Posterior cingulate gyrus (tissue), 11 donors: ENCODE measurements around the gene RGS14.

Experiments
- DNase-seq, 10 donors: peaks; one replicate each; pipeline versions ENCODE4 v3.0.0 to v3.0.0-alpha.2; 2020 to 2021; ENCODE audit warnings: mixed read lengths in 3 of 10
- intact Hi-C: fragments of 100-400 bp; cut with DNase I; formaldehyde crosslinking; loops from one replicate; pipeline ENCODE4 v1.15.1; 2023

The RGS14 gene, protein sequence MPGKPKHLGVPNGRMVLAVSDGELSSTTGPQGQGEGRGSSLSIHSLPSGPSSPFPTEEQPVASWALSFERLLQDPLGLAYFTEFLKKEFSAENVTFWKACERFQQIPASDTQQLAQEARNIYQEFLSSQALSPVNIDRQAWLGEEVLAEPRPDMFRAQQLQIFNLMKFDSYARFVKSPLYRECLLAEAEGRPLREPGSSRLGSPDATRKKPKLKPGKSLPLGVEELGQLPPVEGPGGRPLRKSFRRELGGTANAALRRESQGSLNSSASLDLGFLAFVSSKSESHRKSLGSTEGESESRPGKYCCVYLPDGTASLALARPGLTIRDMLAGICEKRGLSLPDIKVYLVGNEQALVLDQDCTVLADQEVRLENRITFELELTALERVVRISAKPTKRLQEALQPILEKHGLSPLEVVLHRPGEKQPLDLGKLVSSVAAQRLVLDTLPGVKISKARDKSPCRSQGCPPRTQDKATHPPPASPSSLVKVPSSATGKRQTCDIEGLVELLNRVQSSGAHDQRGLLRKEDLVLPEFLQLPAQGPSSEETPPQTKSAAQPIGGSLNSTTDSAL

DNA sequence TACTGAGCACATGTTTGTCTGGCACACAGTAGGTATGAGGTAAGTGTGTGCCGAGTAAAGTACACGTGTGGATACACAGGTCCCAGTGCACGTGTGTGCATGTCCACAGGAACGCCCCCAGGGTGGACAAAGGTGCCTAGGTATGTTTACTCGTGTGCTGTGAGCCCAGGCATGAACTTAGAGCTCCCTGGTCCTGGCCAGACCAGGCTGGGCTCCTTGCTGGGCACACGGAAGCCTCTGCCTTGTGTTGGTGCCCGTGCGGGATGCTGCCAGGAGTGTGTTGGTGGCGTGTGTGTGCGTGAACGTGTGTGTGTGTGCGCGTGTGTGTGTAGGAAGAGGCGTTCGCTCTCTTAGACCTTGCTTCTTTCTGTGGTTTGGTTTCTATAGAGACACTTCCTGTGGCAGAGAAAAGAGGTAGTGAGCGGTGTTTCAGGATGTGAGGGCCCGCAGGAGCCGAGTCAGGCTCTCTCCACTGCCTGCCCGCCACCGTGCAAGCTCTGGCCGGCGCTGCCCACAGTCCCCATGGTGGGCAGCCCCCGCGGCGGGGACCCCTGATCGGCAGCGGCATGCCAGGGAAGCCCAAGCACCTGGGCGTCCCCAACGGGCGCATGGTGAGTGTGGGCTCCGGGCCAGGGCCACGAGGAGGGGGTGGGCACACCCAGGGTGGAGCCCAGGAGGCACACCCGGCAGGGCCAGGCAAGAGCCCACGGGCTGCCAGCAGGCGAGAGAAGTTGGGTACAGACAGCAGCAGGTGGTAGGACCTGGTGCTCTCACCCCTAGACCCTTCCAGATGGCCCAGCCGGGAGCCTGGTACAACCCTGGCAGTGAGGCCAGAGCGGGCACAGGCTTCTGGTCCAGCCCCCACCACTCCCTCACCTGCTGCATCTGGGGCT is at the start of gene RGS14:
TSS of gene RGS14 (plus strand) at position 466 of the 893 bp plus-strand sequence. CDS start at position 567, 101 bp downstream.
- intact Hi-C loops, result no loop called here
- peak in 2 of 10 donors; percentile 77 to 81 for DNase-seq

DNA sequence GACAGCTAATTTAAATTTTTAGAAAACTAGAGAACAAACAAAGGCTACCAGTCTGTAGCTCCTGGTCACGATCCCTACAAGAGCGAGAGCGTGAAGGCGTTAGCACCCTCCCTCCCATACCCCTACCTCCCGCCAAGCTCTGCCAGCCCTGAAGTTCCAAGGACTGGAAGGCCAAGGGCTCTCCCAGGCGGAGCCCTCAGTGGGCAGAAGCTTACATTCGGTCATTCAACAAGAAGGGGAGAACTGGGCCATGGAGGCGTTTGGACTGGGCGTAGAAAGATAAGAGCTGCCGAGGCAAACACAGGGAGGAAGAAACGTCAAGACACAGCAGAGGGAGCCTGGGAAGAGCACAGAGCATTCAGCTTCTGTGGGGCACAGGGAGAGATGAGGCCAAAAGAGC is 49.0 kb upstream of the RGS14 start:
- peak in 2 of 10 donors; percentile 54 to 70 for DNase-seq
- intact Hi-C loops, result no loop called here

DNA sequence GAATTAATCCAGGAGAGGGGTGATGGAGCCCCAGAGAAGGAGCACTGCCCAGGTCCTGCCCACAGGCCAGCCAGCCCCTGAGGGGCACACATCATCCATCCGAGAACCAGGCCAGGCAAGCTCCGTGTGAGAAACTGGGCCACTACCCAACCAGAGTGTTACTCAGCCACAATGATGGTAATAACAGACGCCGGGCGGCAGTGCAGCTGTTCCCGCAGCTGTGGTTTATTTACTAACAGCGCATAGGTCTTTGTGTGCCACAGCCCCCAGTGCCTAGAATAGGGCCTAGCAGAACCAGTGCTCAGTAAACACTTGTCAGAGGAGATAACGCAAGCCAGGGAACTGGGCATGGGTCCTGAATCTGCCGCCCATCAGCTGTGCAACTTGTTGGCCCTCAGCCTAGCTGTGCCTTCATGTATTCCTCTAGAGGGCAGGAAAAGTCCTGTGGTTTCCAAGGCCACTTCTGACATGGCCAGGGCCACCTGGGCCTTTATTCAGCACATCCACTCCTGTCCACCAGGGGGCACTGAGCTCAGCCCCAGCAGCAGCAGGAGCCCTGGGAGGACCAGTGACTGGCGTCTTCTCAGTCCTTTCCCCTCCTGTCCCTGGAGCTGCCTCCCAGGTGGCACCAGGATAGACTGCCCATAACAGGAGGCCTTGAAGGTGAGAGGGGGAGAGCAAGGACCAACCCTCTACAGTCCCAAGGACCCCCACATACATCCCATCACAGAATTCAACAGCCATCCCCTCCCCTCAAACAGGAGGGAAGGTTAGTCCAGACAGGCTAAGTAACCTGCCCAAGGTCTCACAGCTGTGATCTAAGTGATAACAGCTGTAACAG is 48.2 kb upstream of the RGS14 start:
- intact Hi-C loops, result loop anchor here (10.0 kb wide), 1 partner anchor 145 kb away; no protein-coding TSS in a partner anchor

DNA sequence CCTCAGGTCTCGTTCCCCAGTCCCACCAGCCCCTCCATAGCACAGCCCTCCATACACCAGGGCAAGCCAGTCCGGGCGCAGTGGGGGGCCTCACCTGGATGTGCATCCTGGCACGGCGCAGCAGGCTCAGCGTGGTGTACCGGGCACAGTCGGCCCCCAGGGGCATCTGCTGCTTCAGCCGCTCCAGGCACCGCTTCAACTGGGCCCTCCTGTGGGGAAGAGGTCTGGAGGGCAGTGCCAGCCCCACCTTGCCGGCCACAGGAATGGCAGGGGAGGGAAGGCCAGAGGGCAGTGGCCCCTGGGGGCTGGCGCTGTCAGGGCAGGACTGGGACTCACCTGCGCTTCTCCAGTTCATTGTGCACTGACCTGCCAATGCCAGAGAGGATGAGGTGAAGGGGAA is 47.4 kb upstream of the RGS14 start:
- peak in 3 of 10 donors; percentile 66 to 79 (median 74) for DNase-seq
- intact Hi-C loops, result loop anchor here (10.0 kb wide), 1 partner anchor 144 kb away; no protein-coding TSS in a partner anchor

More for the DNA sequence above, 48.2 kb upstream of the RGS14 start:
- peak in 7 of 10 donors; percentile 27 to 93 (median 69) for DNase-seq

DNA sequence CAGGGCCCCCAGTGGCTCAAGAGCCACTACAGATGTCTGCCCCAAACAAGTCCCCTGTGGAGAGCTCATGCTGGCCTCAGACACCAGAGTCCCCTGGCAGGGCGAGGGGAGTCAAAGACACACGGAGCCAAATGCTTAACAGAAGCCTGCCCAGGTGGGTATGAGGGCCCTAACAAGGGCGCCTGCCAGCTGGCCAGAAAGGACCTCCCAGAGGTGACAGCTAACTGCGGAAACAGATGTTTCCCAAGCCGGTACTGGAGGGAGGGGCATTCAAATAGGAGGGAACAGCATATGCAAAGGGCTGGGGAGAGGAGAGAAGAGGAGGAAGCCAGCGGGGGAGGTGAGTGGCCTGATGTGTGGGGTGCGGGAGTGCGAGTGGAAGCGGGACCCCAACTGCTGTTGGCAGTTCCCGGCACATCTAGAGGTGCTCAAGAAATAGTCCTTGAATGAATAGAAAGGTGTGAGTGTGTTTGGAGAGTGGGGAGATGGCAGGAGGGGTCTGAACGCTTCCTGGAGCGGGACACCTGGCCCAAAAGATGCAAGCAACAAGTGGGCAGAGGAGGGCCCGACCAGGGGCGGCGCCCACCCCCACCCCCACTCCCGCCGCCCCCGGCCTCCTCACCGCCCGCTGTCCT is 46.9 kb upstream of the RGS14 start:
- intact Hi-C loops, result loop anchor here (10.0 kb wide), 1 partner anchor 144 kb away; no protein-coding TSS in a partner anchor
- DNase-seq, result peak in 2 of 10 donors; percentile 50 to 62

DNA sequence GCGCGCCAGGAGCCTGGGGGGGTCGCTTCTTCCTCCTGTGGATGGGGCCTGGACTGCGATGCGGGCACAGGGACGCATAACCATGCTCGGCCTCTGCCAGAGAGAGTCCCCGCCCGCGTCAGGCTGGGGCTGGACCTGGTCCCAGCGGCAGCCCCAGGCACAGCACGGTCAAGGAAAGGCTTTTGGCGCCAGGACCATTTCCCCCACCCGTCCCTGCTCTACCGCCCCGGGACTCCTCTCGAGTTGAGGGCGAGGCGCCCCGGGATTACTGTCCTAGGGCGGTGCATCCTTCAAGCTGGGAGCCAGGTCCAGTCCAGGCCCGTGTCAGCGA is 46.4 kb upstream of the RGS14 start:
- peak in 2 of 10 donors; percentile 56 to 75 for DNase-seq

DNA sequence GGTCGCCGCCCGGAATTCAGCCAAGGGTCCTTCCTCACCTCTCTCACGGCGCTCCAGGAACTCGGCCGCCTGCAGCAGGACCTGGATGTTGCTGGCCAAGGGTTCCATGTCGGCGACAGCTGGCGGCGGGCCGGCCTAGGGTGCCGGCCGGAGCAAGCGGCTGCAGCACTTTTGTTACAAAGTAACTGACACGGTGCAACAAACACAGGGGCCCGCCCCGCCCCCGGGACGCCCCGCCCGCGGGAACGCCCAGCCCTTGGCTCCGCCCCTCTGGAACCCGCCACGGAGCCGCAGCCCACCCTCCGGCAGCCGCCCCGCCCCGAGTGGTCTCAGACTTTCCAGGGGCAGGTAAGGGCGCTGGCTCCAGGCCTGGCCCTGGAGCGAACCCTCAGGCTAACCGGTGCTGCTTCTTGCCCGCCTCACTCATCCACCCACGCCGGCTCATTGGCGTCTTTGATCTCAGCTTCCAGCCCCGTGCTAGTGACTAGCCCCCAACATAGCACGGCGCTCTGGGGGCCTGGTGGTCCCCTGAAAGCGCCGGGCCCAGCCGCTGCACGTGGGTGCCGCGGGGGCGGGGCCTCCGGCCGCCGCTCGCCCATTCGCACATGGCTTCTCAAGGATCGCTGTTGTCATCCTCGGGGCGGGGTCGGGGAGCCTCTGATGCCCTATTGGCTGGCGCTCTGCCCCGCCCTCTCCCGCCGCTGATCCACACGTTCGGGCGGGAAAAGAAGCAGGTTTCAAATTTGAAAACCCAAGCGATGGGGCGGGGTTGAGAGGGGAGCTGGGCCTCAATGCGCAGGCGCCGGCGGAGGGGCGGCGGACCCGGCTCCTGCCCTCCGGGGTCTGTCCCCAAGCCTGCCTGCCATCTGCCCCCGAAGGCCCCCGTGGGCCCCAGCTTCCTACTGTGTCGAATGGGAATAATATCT is 45.7 kb upstream of the RGS14 start, which contains the start of gene MXD3:
TSS of gene MXD3 (minus strand) at position 176 of the 926 bp plus-strand sequence. CDS start at position 108, 68 bp downstream.
- DNase-seq, result peak; percentile 88 to 99 (median 94)
- intact Hi-C loops, result loop anchor here (10.0 kb wide), 1 partner anchor 143 kb away; no protein-coding TSS in a partner anchor

More for the DNA sequence above, 46.4 kb upstream of the RGS14 start:
- intact Hi-C loops, result loop anchor here (10.0 kb wide), 1 partner anchor 143 kb away; no protein-coding TSS in a partner anchor

DNA sequence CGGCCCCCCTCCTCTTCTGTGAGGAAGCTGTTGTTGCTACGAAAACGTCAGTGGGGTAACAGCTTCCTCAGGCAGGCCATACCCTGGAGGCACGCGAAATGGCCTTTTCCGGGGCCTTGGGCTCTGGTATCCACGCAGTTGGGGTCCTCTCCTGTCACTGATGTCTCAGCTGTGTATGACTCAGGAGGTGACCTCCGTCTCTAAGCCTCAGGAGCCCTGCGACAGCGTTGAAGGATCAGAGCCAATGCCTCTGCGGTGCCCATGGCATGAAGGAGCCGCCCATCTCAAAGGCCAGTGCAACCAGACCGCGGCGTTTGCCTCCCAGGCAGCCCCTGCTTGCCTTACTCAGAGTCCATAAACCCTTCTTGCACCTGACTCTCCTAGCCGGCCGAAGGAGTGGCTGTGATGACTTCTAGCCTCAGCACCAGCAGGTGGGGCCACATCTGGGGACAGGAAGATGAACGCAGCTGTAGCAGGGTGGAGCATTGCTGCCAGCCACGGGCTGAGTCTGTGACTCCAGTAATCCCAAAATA is 45.0 kb upstream of the RGS14 start:
- DNase-seq, result peak in 3 of 10 donors; percentile 19 to 82 (median 74)
- intact Hi-C loops, result loop anchor here (10.0 kb wide), 1 partner anchor 142 kb away; no protein-coding TSS in a partner anchor

DNA sequence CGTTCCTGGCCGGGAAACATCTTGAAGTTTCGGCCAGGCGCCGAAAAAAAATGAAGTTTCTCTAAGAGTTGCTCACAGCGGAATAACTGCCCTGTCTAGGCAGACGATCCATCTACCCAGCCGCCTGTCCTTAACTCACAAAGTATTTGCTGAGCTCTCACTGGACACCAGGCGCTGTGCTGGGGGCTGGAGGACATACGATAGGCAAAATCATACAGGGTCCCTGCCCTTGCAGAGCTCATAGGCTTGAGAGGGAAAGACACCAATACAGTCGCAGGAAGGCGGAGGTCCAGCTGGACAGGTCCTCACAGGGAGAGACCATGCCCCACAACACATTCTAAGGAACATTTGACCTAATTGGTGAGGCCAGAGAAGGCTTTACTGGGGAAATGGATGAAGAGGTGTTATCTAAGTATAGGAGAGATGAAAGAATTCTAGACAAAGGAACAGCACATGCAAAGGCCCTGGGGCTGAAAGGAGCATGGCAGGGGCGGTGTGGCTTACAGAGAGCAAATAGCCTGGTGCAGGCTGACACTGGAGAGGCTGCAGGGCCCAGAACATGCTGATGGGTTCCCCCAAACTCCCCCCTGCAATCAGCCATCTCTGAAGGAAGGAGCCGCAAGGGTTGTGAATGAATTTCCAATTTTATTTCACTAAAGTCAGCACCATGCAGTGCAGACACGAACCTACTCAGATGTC is 44.0 kb upstream of the RGS14 start:
- intact Hi-C loops, result loop anchor here (10.0 kb wide), 1 partner anchor 141 kb away; no protein-coding TSS in a partner anchor
- DNase-seq, result peak in 2 of 10 donors; percentile 31 to 38

DNA sequence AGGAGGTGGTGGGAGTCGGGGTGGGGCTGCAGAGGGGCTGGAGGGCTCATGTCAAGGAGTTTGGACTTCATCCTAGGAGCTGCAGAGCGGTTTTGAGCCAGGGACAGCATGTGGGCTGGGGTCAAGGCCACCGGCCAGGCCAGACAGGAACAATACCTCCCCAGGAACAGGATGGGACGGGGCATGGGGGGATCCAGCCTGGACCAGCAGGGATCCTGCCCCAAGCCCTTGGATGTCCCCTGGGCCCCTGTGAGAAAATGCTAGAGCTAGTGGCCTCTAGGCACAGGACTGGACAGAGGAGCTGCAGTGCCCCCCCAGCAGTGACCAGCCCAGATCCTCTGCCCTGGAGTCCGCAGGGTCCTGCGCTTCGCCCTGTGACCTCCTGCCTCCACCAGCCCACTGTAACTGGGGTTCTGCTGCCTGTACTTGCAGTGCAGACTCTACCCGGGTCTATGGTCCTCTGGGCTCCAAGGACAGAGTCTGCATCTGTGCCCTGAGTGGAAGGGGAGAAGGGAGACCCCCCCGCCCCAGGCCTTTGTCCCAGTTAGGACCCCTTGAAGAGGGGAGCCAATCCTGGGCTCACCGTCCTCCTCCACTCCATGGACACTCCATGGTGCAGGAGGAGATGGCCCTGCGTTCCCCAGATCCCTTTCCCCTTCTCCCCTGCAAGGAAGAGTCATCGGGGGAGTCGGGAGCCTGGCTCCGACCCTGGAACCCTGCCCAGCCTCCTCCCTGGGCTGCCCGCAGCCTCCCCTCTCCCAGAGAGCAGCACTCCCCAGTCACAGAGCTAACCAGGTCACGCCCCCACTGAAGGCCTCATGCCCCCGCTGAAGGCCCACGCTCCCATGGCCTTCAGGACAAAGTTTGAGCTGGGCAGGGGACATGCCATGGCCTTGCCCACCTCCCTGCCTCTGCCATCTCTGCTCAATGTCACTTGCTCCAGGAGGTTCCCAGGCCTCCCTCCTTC is 43.1 kb upstream of the RGS14 start:
- peak in 3 of 10 donors; percentile 26 to 65 (median 57) for DNase-seq
- intact Hi-C loops, result loop anchor here (10.0 kb wide), 1 partner anchor 140 kb away; no protein-coding TSS in a partner anchor

DNA sequence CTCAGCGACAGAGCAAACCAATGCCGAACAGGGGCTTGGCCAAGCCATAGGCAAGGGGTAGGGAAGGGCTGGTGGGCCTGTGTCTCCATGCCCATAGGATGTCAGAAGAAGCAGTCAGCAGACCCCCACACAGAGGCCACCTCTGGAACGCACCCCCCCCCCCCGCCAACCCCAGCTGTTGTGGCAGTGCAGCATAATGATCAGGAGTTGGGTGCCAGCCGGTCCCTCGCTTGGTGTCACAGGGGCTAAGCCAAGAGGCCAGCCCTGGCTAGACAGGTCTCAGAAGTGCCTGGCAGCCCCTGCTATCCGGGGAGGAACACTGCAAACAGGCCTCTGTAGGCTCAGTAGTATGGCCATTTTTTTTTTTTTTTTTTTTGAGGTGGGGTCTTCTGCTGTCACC is 42.3 kb upstream of the RGS14 start:
- DNase-seq, result peak in 1 of 10 donors; percentile 20
- intact Hi-C loops, result loop anchor here (10.0 kb wide), 1 partner anchor 139 kb away; no protein-coding TSS in a partner anchor

DNA sequence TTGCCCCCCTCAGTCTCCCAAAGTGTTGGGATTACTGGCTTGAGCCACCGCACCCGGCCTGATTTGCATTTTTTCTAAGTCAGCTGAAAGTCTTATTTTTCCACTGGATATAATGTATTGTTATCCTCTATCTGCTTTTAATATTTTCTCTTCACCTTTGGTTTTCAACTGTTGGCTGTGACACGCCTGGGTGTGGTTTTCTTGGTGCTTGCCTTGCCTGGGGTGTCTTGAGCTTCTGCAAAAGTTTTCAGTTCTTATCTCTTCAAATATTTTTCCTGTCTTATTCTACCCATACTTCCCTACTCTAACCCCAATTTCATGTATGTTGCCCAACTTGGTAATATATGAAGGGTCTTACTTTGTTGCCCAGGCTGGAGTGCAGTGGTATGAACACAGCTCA is 41.7 kb upstream of the RGS14 start:
- intact Hi-C loops, result loop anchor here (10.0 kb wide), 1 partner anchor 139 kb away; no protein-coding TSS in a partner anchor
- DNase-seq, result peak in 3 of 10 donors; percentile 14 to 22 (median 20)

DNA sequence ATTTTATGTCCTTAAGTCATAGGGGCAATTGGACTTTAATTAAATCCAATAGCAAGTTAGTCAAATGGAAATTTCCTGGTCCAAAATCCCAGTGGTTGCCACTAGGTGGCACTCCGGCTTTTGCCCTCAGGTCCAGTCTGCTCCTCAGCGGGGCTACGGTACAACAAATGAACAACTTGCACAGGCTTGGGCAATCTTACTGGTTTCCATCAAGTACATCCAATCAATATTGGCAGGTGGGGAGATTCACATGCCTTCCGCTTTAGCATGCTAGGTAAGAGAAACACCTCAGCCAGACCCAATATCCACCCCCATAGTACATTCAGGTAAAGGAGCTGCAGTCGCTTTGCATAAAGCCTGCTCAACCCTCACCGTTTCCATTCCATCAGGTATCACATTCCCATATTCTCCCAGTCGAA is 39.8 kb upstream of the RGS14 start:
- intact Hi-C loops, result loop anchor here (10.0 kb wide), 1 partner anchor 137 kb away; no protein-coding TSS in a partner anchor
- peak; percentile 56 to 93 (median 72) for DNase-seq

DNA sequence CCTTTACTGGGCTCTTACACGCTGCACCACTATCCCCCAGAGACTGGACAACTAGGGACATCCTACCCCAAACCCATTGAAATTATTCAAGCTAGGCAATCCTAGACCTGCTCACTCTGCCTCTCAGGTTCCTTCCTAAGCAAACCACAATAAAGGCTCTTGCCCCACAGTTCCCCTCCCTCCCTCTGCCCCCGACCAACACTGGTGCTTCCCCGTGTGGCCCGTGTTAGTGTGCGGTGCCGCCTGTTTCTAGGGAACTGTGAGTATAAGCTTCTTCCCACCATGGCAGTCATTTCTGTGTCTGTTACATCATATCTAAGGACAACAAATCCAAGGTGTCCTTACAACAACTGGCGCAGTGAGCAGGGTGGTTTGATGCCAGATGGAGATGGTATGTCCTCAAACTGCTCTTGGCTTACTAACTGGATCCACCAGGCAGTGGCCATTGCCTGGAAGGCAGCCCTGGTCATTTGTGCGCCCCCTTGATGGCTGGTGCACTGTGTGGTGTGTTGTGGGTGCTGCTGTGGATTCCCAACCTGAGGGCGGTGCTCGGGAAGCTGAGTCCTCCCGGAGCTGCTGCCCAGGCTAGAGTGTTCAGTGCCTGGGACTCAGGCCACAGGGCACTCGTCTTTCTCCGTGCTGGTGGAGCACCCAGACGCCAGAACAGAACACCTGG is 37.7 kb upstream of the RGS14 start:
- intact Hi-C loops, result loop anchor here (10.0 kb wide), 1 partner anchor 135 kb away; no protein-coding TSS in a partner anchor
- DNase-seq, result peak in 4 of 10 donors; percentile 19 to 79 (median 47)
